Tibial nerve (tissue), 4 donors: ENCODE results near the gene LRCOL1. TPM values are rescaled to one million over a fixed set of nuclear protein-coding genes. Genes with fewer than 3 reads are reported as not detected.

Experiments
- DNase-seq, 2 donors: peaks; one replicate each; pipeline ENCODE4 v3.0.0-alpha.2; 2019; ENCODE audit warnings: low spot score in 2 of 2
- H3K27ac ChIP-seq, 4 donors: fragments of 200-600 bp; sonication (generic) in 3 of 4; one replicate each; pipeline ENCODE4 v1.5.1; 2017 to 2019; ENCODE audit warnings: mild to moderate bottlenecking in 1 of 4
- H3K27me3 ChIP-seq, 2 donors: fragments of 200-600 bp; sonication (generic) in 1 of 2; one replicate each; pipeline versions ENCODE4 v1.5.1 to v1.6.0; 2017 to 2019
- H3K36me3 ChIP-seq, 3 donors: fragments of 200-600 bp; sonication (generic); one replicate each; pipeline ENCODE4 v1.5.1; 2018 to 2019
- H3K4me1 ChIP-seq, 4 donors: fragments of 200-600 bp; sonication (generic) in 3 of 4; one replicate each; pipeline ENCODE4 v1.5.1; 2017 to 2019
- H3K4me3 ChIP-seq, 4 donors: fragments of 200-600 bp; sonication (generic) in 3 of 4; one replicate each; pipeline ENCODE4 v1.5.1; 2017 to 2019; ENCODE audit warnings: mild to moderate bottlenecking in 1 of 4, moderate library complexity in 1 of 4
- H3K9me3 ChIP-seq, 4 donors: fragments of 200-600 bp; sonication (generic) in 3 of 4; one replicate each; pipeline ENCODE4 v1.5.1; 2017 to 2019
- CTCF ChIP-seq, 5 experiments: fragments of 200-600 bp in 3 of 5; fragments of 450-650 bp in 2 of 5; sonication (generic) in 3 of 5; IDR thresholded peaks; one replicate each; pipeline ENCODE4 v1.5.1; 2016 to 2019; ENCODE audit warnings: antibody characterized with exemption in 5 of 5, mild to moderate bottlenecking in 3 of 5, moderate library complexity in 2 of 5
- EP300 ChIP-seq, 2 donors: sonication (generic); formaldehyde crosslinking; IDR thresholded peaks; one replicate each; pipeline ENCODE4 v1.6.1; 2017; ENCODE audit warnings: antibody characterized with exemption in 2 of 2, mild to moderate bottlenecking in 1 of 2
- POLR2A ChIP-seq, 2 donors: fragments of 450-650 bp; IDR thresholded peaks; one replicate each; pipeline ENCODE4 v1.6.1; 2017; ENCODE audit warnings: antibody characterized with exemption in 2 of 2, mild to moderate bottlenecking in 2 of 2, moderate library complexity in 2 of 2
- WGBS, 2 donors: methylation state at CpG; one replicate each; pipeline ENCODE4 v1.1.5; 2018; 5-methylcytosine and 5-hydroxymethylcytosine counted together
- total RNA-seq, 4 donors: library from RNA; depleted of rRNA; stranded (reverse); fragments of >200 nt; gene quantifications; one replicate each; pipeline ENCODE4 v1.1.0, GENCODE V29; 2016

Gene LRCOL1
- total RNA-seq, 4 donors from 2014 or later = not detected

GRCh38 chr12:132632521-132633228, 22.3 kb upstream of the LRCOL1 start:
- no peaks in the 10 kb centered on the region for H3K9me3 ChIP-seq
- peaks cover 0 to 93% (median 1%) of the 10 kb centered on the region in 3 donors for H3K36me3 ChIP-seq
- H3K4me3 ChIP-seq = no peak overlapping the region
- no peak overlapping the region for H3K27ac ChIP-seq
- no peak for TF ChIP-seq EP300 (IDR thresholded peaks at IDR 0.05)
- no peak for TF ChIP-seq POLR2A (IDR thresholded peaks at IDR 0.05)
- TF ChIP-seq CTCF (IDR thresholded peaks at IDR 0.05) = no peak
- 78 to 79% methylated on average over 17 of the region's 17 CpGs for WGBS, 2 donors
- no peaks in the 10 kb centered on the region for H3K27me3 ChIP-seq
- H3K4me1 ChIP-seq = no peaks in the 10 kb centered on the region
- DNase-seq = no peak

- Histone ChIP-seq H3K27ac (no peak overlapping the region), H3K4me1 (no peaks in the 10 kb centered on the region), H3K9me3 (no peaks in the 10 kb centered on the region), H3K4me3 (no peak overlapping the region), H3K27me3 (no peaks in the 10 kb centered on the region), H3K36me3 (peaks cover 0 to 83% (median 0%) of the 10 kb centered on the region in 3 donors)
- 91 to 96% methylated on average over 10 of the region's 11 CpGs for WGBS, 2 donors
- DNase-seq = no peak
- TF ChIP-seq CTCF (IDR thresholded peaks at IDR 0.05) (no peak), EP300 (IDR thresholded peaks at IDR 0.05) (no peak), POLR2A (IDR thresholded peaks at IDR 0.05) (no peak)
Measured at GRCh38 chr12:132631666-132632065, 21.3 kb upstream of the LRCOL1 start.

- no peak for TF ChIP-seq CTCF (IDR thresholded peaks at IDR 0.05)
- TF ChIP-seq POLR2A (IDR thresholded peaks at IDR 0.05) = no peak
- no peak for TF ChIP-seq EP300 (IDR thresholded peaks at IDR 0.05)
- H3K9me3 ChIP-seq = no peaks in the 10 kb centered on the region
- 95% methylated on average over 6 of the region's 6 CpGs for WGBS, 2 donors
- H3K4me1 ChIP-seq = no peaks in the 10 kb centered on the region
- H3K27ac ChIP-seq = no peak overlapping the region
- no peak for DNase-seq
- H3K4me3 ChIP-seq = no peak overlapping the region
- H3K36me3 ChIP-seq = peaks cover 0 to 81% (median 0%) of the 10 kb centered on the region in 3 donors
- no peaks in the 10 kb centered on the region for H3K27me3 ChIP-seq
Measured at GRCh38 chr12:132630672-132631071, 20.3 kb upstream of the LRCOL1 start.

GRCh38 chr12:132629330-132629729, 18.9 kb upstream of the LRCOL1 start:
- Histone ChIP-seq H3K27me3 (no peaks in the 10 kb centered on the region), H3K9me3 (no peaks in the 10 kb centered on the region), H3K36me3 (peaks cover 0 to 81% (median 0%) of the 10 kb centered on the region in 3 donors), H3K4me3 (no peak overlapping the region), H3K27ac (no peak overlapping the region), H3K4me1 (no peaks in the 10 kb centered on the region)
- 96% methylated on average over 6 of the region's 6 CpGs for WGBS, 2 donors
- TF ChIP-seq CTCF (IDR thresholded peaks at IDR 0.05) (no peak), EP300 (IDR thresholded peaks at IDR 0.05) (no peak), POLR2A (IDR thresholded peaks at IDR 0.05) (no peak)
- no peak for DNase-seq

GRCh38 chr12:132625731-132626430, 15.5 kb upstream of the LRCOL1 start:
- Histone ChIP-seq H3K4me3 (no peak overlapping the region), H3K4me1 (peaks cover 0 to 15% (median 7%) of the 10 kb centered on the region in 4 donors), H3K27ac (no peak overlapping the region), H3K36me3 (peaks cover 0 to 54% (median 0%) of the 10 kb centered on the region in 3 donors), H3K27me3 (no peaks in the 10 kb centered on the region), H3K9me3 (no peaks in the 10 kb centered on the region)
- WGBS, 2 donors = 93 to 94% methylated on average over 23 to 24 of the region's 24 CpGs
- no peak for DNase-seq
- TF ChIP-seq EP300 (IDR thresholded peaks at IDR 0.05) = no peak
- no peak for TF ChIP-seq CTCF (IDR thresholded peaks at IDR 0.05)
- TF ChIP-seq POLR2A (IDR thresholded peaks at IDR 0.05) = no peak
